ENCODE measurements around the gene SLC30A3.
A peak's percentile ranks its signal among the peaks of the same experiment; 100 is the strongest.
"Not testable (repeated sequence)": the region's sequence is repeated elsewhere in the genome, so short reads cannot be mapped to it uniquely, and the experiment has no call there.

SLC30A3 gene

GRCh38 chr2:27284996-27285395 lies 22.1 kb upstream of the SLC30A3 start:
- no peak for DNase-seq

GRCh38 chr2:27282892-27283291 lies 20.0 kb upstream of the SLC30A3 start:
- no peak for DNase-seq

GRCh38 chr2:27281855-27282559 lies 19.2 kb upstream of the SLC30A3 start, which contains the start of gene TRIM54:
Gene TRIM54 (plus strand): TSS chr2:27282429. CDS start chr2:27282732, 303 bp downstream.
- no peak for DNase-seq

DNA sequence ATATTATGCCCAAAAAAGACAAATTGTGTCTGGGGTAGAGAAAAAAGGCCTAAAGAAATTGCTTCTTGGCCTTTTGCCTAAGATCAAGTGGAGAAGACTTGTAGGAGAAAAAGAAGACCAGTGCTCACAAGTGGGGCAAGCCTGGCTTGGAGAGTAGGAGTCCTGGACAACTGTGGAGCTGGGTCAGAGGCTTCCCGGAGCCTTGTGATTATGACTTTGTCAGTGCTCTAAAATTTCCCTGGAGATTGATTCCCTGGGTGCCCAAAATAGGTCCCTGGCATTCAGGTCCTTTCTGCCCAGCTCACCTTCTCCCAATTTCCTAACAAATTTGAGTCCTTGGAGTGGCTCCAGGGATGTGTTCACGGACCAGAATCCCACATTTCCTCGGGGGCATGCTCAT lies 18.6 kb upstream of the SLC30A3 start:
- no peak for DNase-seq

DNA sequence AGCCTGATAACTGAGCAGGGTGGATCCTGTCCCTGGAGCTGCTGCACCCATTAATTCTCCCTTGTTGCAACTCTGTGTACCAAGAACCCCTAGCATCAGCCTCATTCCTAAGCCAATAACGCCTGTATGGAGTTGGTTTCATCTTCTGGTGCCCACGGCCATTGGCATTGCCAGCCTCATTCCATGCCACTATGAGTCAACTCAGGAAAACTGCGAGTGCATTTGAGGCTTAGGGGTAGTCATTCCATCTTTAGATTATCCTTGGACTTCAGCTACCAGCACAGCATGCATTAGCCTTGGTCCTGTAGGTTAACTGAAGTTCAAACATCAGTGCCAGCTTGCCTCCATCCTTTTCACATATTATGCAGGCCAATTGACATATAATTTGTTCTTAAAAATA lies 18.0 kb upstream of the SLC30A3 start:
- DNase-seq, result no peak

- DNase-seq, result no peak
These were observed 15.2 kb upstream of the SLC30A3 start for GRCh38 chr2:27278010-27278409.

GRCh38 chr2:27275211-27276150 lies 12.6 kb upstream of the SLC30A3 start, which contains the start of gene DNAJC5G:
Gene DNAJC5G (plus strand): TSS chr2:27275433. CDS start chr2:27276729, 1,296 bp downstream.
- no peak for DNase-seq

GRCh38 chr2:27272537-27273522 lies 10.0 kb upstream of the SLC30A3 start:
- not testable (repeated sequence) for DNase-seq

- no peak for DNase-seq
These were observed 8.9 kb upstream of the SLC30A3 start for GRCh38 chr2:27271631-27272340.

DNA sequence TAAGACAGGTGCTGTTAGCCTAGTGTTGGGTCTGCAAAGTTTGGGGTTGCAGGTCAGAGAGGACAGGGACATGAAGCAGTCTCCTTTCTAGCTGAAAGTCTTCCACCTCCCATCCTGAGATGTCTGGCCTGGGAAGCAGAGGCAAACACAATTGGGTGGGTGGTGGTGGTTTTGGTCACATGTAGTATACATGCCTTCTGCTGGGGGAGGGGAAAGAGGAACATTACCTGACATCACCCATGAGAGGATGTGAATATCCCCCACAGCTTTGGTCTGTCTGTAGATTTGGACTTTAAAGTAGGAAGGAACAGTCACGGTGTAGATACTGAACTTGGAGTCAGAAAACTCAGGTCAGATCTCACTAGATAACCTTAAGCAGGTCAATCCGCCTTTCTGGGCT lies 7.8 kb upstream of the SLC30A3 start:
- no peak for DNase-seq

- no peak for DNase-seq
These were observed 7.3 kb upstream of the SLC30A3 start for GRCh38 chr2:27270131-27270530.

- not testable (repeated sequence) for DNase-seq
These were observed 5.4 kb upstream of the SLC30A3 start for GRCh38 chr2:27268296-27268695.

DNA sequence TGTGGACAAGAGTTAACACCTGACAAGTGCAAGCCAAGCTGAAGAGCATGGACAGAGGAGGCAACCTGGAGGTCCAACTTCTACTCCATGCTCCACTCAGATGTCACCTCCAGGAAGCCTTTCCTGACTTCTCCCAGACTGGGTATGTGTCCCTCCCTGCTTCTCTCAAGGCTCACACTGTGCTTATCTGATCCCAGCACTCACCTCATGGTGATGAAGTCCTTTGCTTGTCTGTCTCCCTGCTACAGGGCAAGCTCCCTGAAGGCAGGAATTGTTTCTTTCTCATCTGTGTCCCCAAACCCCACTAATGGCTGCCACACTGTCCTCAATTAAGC lies 2.7 kb upstream of the SLC30A3 start:
- no peak for DNase-seq

- peak; percentile 26 to 83 for DNase-seq
These were observed 2.1 kb upstream of the SLC30A3 start for GRCh38 chr2:27264753-27265535.

DNA sequence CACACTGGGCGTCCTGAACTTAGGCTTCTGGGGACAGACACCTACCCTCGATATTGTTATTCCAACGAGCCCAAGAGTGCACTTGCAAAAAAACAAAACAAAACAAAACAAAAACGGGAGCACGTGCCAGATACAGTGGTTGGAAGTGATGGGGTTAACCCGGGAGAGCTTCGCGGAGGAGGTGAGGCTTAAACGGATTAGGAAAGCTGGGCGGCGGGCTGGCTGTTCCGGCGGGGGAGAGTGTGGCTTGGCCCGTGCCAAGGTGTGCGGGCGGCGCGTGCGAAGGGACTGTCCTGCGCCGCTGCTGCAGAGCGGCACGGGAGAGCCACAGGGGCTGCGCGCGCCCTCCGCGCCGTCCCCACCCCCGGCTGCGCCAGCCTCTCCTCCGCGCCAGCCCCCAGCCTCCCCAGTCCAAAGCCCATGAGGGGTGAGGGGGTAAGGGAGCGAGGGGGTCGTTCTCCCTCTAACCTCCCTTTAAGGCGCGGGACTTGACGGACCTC lies 1.5 kb upstream of the SLC30A3 start:
- peak in 1 of 2 experiments; percentile 52 for DNase-seq

DNA sequence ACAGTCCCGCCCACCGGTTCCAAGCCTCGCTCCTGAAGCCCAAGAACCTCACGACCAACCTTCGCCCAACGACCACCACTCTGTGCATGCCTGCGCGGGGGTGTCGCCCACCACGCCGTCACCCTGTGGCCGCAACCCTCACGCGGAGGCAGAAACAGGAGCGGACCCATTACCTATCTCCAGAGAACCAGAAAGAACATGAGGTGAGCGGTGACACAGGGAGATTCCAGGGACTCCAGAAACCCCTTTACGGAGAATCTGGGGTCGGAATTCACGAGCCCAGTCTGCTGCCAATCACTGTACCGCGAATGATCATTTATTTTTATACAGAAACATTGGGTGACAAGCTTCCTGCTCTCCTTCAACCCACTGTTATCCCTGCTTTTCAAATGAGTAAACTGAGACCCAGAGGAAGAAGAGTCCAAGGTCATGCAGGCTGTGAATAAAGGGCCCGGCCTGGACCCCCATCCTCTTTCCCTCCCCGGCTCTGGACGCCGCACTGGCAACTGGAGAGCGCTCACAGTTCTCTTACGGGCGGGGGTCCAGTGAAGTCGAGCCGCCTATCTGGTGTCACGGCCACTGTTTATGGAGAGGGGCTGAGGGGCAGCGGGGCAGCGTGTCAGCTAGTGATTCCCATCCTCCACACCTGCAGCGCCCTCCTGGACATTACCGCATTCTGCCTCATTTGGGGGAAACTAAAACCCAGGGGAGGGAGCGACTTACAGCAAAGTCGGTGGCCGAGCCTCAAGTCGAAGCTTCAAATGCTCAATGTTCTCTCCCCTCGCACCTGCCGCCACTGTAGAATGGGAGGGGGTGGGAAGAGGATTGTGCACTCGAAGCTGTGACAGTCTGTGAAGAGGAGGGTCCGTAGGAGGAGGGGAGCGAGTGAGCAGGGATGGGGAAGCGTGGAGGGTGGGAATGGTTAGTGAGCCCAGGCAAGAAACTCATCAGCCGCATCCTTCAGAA lies 723 bp upstream of the SLC30A3 start:
- peak; percentile 16 to 58 for DNase-seq

GRCh38 chr2:27261926-27262298 lies 935 bp downstream of the SLC30A3 start:
- DNase-seq, result no peak

DNA sequence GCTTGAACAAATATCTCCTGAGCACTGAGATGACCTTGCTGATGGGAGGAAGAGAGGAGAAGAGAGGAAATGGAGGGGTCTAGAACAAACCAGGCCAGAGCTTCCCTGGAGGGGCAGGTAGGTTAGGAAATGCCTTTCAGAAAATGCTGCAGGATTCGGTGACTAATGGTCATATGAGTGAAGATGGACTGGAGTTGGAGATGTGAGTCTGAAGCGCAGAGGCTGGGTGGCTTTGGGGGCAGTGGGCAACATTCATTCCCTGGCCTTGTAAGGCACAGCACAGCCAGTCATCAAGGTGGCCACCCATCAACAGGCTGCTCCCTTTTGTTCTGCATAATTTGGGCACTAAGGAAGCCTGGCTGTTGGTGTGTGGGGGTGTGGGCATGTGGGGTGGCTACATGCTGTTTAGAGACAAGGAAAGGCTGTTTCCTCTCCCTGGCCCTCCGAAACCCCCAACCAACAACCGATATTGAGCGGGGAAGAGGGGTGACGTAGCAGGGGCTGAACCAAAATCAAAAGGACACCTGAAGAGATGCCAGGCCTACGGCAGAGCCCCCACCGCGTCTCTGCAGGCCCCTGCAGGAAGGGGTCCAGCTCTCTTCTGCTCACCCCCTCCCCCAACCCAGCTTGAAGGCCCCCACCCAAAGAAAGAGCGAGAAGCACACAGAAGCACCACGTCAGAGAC lies 1.5 kb downstream of the SLC30A3 start:
- DNase-seq, result no peak

DNA sequence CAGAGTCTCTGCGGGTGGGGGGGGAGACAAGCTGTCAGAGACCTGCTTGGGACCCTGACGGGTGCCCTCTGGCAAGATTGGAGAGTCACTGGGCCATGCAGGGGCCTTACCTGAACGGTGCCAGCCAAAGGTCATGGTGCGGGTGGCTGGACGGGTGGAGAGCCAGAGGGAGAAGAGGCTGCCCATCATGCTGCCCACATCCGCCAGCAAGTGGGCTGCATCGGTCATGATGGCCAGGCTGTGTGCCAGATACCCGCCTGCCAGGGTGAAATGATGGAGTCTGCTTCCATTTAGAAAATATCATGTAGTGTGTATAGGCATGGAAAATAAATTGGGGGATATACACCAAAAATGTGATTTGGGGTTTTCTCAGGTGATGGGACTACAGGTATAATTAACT lies 4.8 kb downstream of the SLC30A3 start:
- no peak for DNase-seq

Measured in NCI-H526 (cell line).